H9 (cell line): ENCODE results near the gene CACHD1. TPM values are rescaled to one million over a fixed set of nuclear protein-coding genes. Genes with fewer than 3 reads are reported as not detected.

Source experiments
- DNase-seq: peaks from one replicate; pipeline ENCODE4 v3.0.0-alpha.2; 2017
- H2AFZ ChIP-seq: one replicate; pipeline ENCODE4 v1.6.1; 2013; ENCODE audit warnings: mild to moderate bottlenecking, low read length, control low read depth, moderate library complexity
- H2AK5ac ChIP-seq: 2 replicates; pipeline ENCODE4 v1.6.1; 2013; ENCODE audit warnings: low read length, control low read depth, mixed read lengths; ENCODE audit not compliant: insufficient read length
- H2BK120ac ChIP-seq: one replicate; pipeline ENCODE4 v1.6.1; 2013; ENCODE audit warnings: low read depth, mild to moderate bottlenecking, low read length, control low read depth, inconsistent platforms; ENCODE audit not compliant: poor library complexity, severe bottlenecking
- H2BK12ac ChIP-seq: 2 replicates; pipeline ENCODE4 v1.6.1; 2013; ENCODE audit warnings: low read length, control low read depth, mixed read lengths, low read depth; ENCODE audit not compliant: insufficient read length
- H2BK15ac ChIP-seq: 2 replicates; pipeline ENCODE4 v1.6.1; 2013; ENCODE audit warnings: low read depth, low read length, control low read depth
- H2BK20ac ChIP-seq: one replicate; pipeline ENCODE4 v1.6.1; 2013; ENCODE audit warnings: low read depth, mild to moderate bottlenecking, low read length, control low read depth, inconsistent platforms; ENCODE audit not compliant: poor library complexity, severe bottlenecking
- H2BK5ac ChIP-seq: 2 replicates; pipeline ENCODE4 v1.6.1; 2013; ENCODE audit warnings: low read length, control low read depth, mixed read lengths; ENCODE audit not compliant: insufficient read length
- H3K14ac ChIP-seq: 2 replicates; pipeline ENCODE4 v1.6.1; 2013; ENCODE audit warnings: low read length, control low read depth; ENCODE audit not compliant: insufficient read depth
- H3K18ac ChIP-seq: 2 replicates; pipeline ENCODE4 v1.6.1; 2013; ENCODE audit warnings: low read depth, mild to moderate bottlenecking, mixed read lengths, low read length, control low read depth; ENCODE audit not compliant: insufficient read length
- H3K23ac ChIP-seq: 2 replicates; pipeline ENCODE4 v1.6.1; 2013; ENCODE audit warnings: low read length, control low read depth, mixed read lengths, low read depth; ENCODE audit not compliant: insufficient read length
- H3K23me2 ChIP-seq: 2 replicates; pipeline ENCODE4 v1.6.1; 2013; ENCODE audit warnings: low read depth, mild to moderate bottlenecking, mixed read lengths, low read length, control low read depth; ENCODE audit not compliant: insufficient read length, poor library complexity, severe bottlenecking
- H3K27ac ChIP-seq: 2 replicates; pipeline ENCODE4 v1.5.1; 2013; ENCODE audit warnings: low read length, control low read depth, mixed read lengths, low read depth; ENCODE audit not compliant: insufficient read length
- H3K27me3 ChIP-seq: 2 replicates; pipeline ENCODE4 v1.6.1; 2013; ENCODE audit warnings: low read length, control low read depth, inconsistent platforms; ENCODE audit not compliant: insufficient read depth
- H3K4ac ChIP-seq: 2 replicates; pipeline ENCODE4 v1.6.1; 2013; ENCODE audit warnings: low read depth, mild to moderate bottlenecking, control low read depth, inconsistent platforms, low read length, moderate library complexity
- H3K4me1 ChIP-seq: 2 replicates; pipeline ENCODE4 v1.6.1; 2013; ENCODE audit warnings: low read length, control low read depth, inconsistent platforms; ENCODE audit not compliant: insufficient read depth
- H3K4me2 ChIP-seq: 2 replicates; pipeline ENCODE4 v1.6.1; 2013; ENCODE audit warnings: low read length, control low read depth, mixed read lengths; ENCODE audit not compliant: insufficient read length, insufficient read depth
- H3K56ac ChIP-seq: 2 replicates; pipeline ENCODE4 v1.6.1; 2013; ENCODE audit warnings: low read depth, mild to moderate bottlenecking, mixed read lengths, low read length, control low read depth; ENCODE audit not compliant: insufficient read length
- H3K79me1 ChIP-seq: 2 replicates; pipeline ENCODE4 v1.6.1; 2013; ENCODE audit warnings: low read depth, mild to moderate bottlenecking, moderate library complexity, low read length, control low read depth, inconsistent platforms; ENCODE audit not compliant: insufficient read depth, poor library complexity, severe bottlenecking
- H3K79me2 ChIP-seq: 2 replicates; pipeline ENCODE4 v1.6.1; 2013; ENCODE audit warnings: low read length, control low read depth, inconsistent platforms; ENCODE audit not compliant: insufficient read depth
- H3K9ac ChIP-seq: 2 replicates; pipeline ENCODE4 v1.6.1; 2013; ENCODE audit warnings: low read length, control low read depth, mixed read lengths; ENCODE audit not compliant: insufficient read length; ENCODE audit errors: extremely low read depth
- H3K9me3 ChIP-seq: one replicate; pipeline ENCODE4 v1.6.1; 2013; ENCODE audit warnings: low read depth, low read length, inconsistent platforms; ENCODE audit not compliant: control insufficient read depth
- H3T11ph ChIP-seq: one replicate; pipeline ENCODE4 v1.6.1; 2013; ENCODE audit warnings: mild to moderate bottlenecking, low read length, control low read depth, inconsistent platforms
- H4K20me1 ChIP-seq: one replicate; pipeline ENCODE4 v1.6.1; 2013; ENCODE audit not compliant: control insufficient read depth, insufficient read length, insufficient read depth
- H4K5ac ChIP-seq: 2 replicates; pipeline ENCODE4 v1.6.1; 2013; ENCODE audit warnings: low read depth, mild to moderate bottlenecking, mixed read lengths, low read length, control low read depth; ENCODE audit not compliant: insufficient read length
- H4K8ac ChIP-seq: replicated peaks from 2 replicates; pipeline ENCODE4 v1.6.1; 2013; ENCODE audit warnings: low read length, control low read depth, mixed read lengths, low read depth; ENCODE audit not compliant: insufficient read length
- H4K91ac ChIP-seq: 2 replicates; pipeline ENCODE4 v1.6.1; 2013; ENCODE audit warnings: low read depth, mild to moderate bottlenecking, moderate library complexity, mixed read lengths, low read length, control low read depth; ENCODE audit not compliant: insufficient read length
- H3K27ac Mint-ChIP-seq, 3 experiments: 2 replicates in 2 of 3; 3 replicates in 1 of 3; pipeline ENCODE4 v1.8.0; 2020 to 2021; ENCODE audit warnings: mixed read lengths in 3 of 3, mild to moderate bottlenecking in 1 of 3, moderate library complexity in 1 of 3
- H3K27me3 Mint-ChIP-seq: 2 replicates; pipeline ENCODE4 v1.8.0; 2021; ENCODE audit warnings: low read depth, mild to moderate bottlenecking, moderate library complexity, mixed read lengths
- H3K36me3 Mint-ChIP-seq, 3 experiments: 2 replicates in 2 of 3; 3 replicates in 1 of 3; pipeline ENCODE4 v1.8.0; 2020 to 2021; ENCODE audit warnings: low read depth in 3 of 3, mixed read lengths in 3 of 3; ENCODE audit not compliant: insufficient read depth in 1 of 3
- H3K4me1 Mint-ChIP-seq, 2 experiments: 2 replicates each; pipeline ENCODE4 v1.8.0; 2020; ENCODE audit warnings: mixed read lengths in 2 of 2
- H3K4me3 Mint-ChIP-seq, 2 experiments: 2 replicates in 1 of 2; 3 replicates in 1 of 2; pipeline ENCODE4 v1.8.0; 2020 to 2021; ENCODE audit warnings: mild to moderate bottlenecking in 2 of 2, mixed read lengths in 2 of 2, moderate library complexity in 1 of 2
- H3K9me3 Mint-ChIP-seq, 2 experiments: 2 replicates in 1 of 2; 3 replicates in 1 of 2; pipeline ENCODE4 v1.8.0; 2020; ENCODE audit warnings: mild to moderate bottlenecking in 2 of 2, mixed read lengths in 2 of 2, moderate library complexity in 1 of 2
- CTCF ChIP-seq: fragments of 200-600 bp; sonication (generic); conservative IDR thresholded peaks from 3 replicates; pipeline ENCODE4 v1.8.0; 2021; ENCODE audit warnings: antibody characterized with exemption, mild to moderate bottlenecking
- WGBS: extraction: QIAGEN DNeasy Blood & Tissue Kit; methylation state at CpG from one replicate; pipeline ENCODE4 v1.1.7; 2013; ENCODE audit warnings: missing lambda C conversion rate, low lambda C conversion rate, mixed read lengths; ENCODE audit not compliant: insufficient read length; ENCODE audit errors: extremely low coverage; 5-methylcytosine and 5-hydroxymethylcytosine counted together
- total RNA-seq: library from RNA; stranded (reverse); gene quantifications from 2 replicates; pipeline ENCODE4 v1.2.1, GENCODE V29; 2021

CACHD1 gene
- total RNA-seq, 1 experiment from 2014 or later: 94.2 TPM

GRCh38 chr1:64616039-64616438 is 146.1 kb downstream of the CACHD1 start:
- H3K4me1 Mint-ChIP-seq: peaks cover 4 to 18% of the 10 kb centered on the region in 2 experiments
- Histone ChIP-seq H4K20me1 (no peaks in the 10 kb centered on the region), H2BK12ac (no peak overlapping the region), H4K91ac (no peak overlapping the region), H3K4me1 (no peaks in the 10 kb centered on the region), H3K23me2 (no peaks in the 10 kb centered on the region), H2BK5ac (no peak overlapping the region), H3K23ac (no peak overlapping the region), H3K27ac (no peak overlapping the region), H3K9ac (no peak overlapping the region), H2AK5ac (no peak overlapping the region), H4K8ac (no peak overlapping the region), H3K4me2 (no peak overlapping the region), H3K79me2 (no peaks in the 10 kb centered on the region), H2BK120ac (no peak overlapping the region), H3K4ac (no peak overlapping the region), H3K79me1 (no peaks in the 10 kb centered on the region), H3K27me3 (no peaks in the 10 kb centered on the region), H3K56ac (no peak overlapping the region), H2BK20ac (no peak overlapping the region), H2AFZ (no peak overlapping the region), H3K18ac (no peak overlapping the region), H3K9me3 (no peaks in the 10 kb centered on the region), H4K5ac (no peak overlapping the region), H3T11ph (no peak overlapping the region), H2BK15ac (no peak overlapping the region), H3K14ac (no peak overlapping the region)
- no peaks in the 10 kb centered on the region for H3K27me3 Mint-ChIP-seq
- no peak for DNase-seq
- peaks cover 7% of the 10 kb centered on the region in 2 experiments for H3K9me3 Mint-ChIP-seq
- WGBS: no CpG with 5 or more reads among the region's 2 CpGs
- H3K27ac Mint-ChIP-seq: no peak overlapping the region
- TF ChIP-seq CTCF: no peak
- no peak overlapping the region for H3K4me3 Mint-ChIP-seq
- H3K36me3 Mint-ChIP-seq: peaks cover 28 to 71% (median 48%) of the 10 kb centered on the region in 3 experiments
